HEK293 (cell line): Measurements from ENCODE around the gene NIP7.

ENCODE experiments used
- CTCF ChIA-PET: fragments of 350-600 bp; formaldehyde crosslinking; extraction: SDS; loops from one replicate; lab custom pipeline; 2021; ENCODE audit warnings: antibody characterized with exemption; lab: Yijun Ruan, JAX
- POLR2A ChIA-PET: fragments of 300-600 bp; formaldehyde crosslinking; extraction: SDS; loops from one replicate; lab custom pipeline; 2020; ENCODE audit warnings: antibody characterized with exemption, inconsistent platforms; lab: Yijun Ruan, JAX
- H3K27ac ChIP-seq: fragments of 200-500 bp; sonication (Bioruptor generic); 2 replicates; pipeline ENCODE4 v1.5.1; 2014; ENCODE audit warnings: low read depth, low read length, control low read depth, inconsistent platforms; ENCODE audit errors: extremely low read depth
- H3K36me3 ChIP-seq, 2 experiments: fragments of 200-500 bp in 1 of 2; sonication (Bioruptor generic) in 1 of 2; 1 replicate in 1 of 2; 2 replicates in 1 of 2; pipeline ENCODE4 v1.5.1; 2014 to 2017; ENCODE audit warnings: inconsistent platforms in 2 of 2, low read length in 2 of 2; ENCODE audit not compliant: control insufficient read depth in 2 of 2, insufficient read depth in 1 of 2
- H3K4me1 ChIP-seq: fragments of 200-500 bp; sonication (Bioruptor generic); 2 replicates; pipeline ENCODE4 v1.5.1; 2014; ENCODE audit warnings: mild to moderate bottlenecking, low read length, inconsistent platforms; ENCODE audit not compliant: control insufficient read depth, insufficient read depth
- H3K4me3 ChIP-seq: 2 replicates; pipeline ENCODE4 v1.5.1; 2011; ENCODE audit warnings: low read depth, mild to moderate bottlenecking, control low read depth, low read length, moderate library complexity
- H3K9me3 ChIP-seq: fragments of 200-500 bp; sonication (Bioruptor generic); 2 replicates; pipeline ENCODE4 v1.5.1; 2014; ENCODE audit warnings: low read depth, low read length, inconsistent platforms; ENCODE audit not compliant: control insufficient read depth, insufficient read depth
- GLIS2 ChIP-seq: fragments of 450-650 bp; formaldehyde crosslinking; IDR thresholded peaks from 2 replicates; pipeline ENCODE4 v1.5.1; 2016; ENCODE audit warnings: missing biosample characterization, missing genetic modification characterization
- KLF16 ChIP-seq: fragments of 450-650 bp; formaldehyde crosslinking; IDR thresholded peaks from 2 replicates; pipeline ENCODE4 v1.5.1; 2017; ENCODE audit warnings: missing biosample characterization, missing genetic modification characterization
- MEIS1 ChIP-seq: sonication (generic); formaldehyde crosslinking; IDR thresholded peaks from 2 replicates; pipeline ENCODE4 v1.8.1; 2022; ENCODE audit warnings: missing genetic modification reagents, mild to moderate bottlenecking, borderline replicate concordance
- SCRT2 ChIP-seq: fragments of 450-650 bp; formaldehyde crosslinking; IDR thresholded peaks from 2 replicates; pipeline ENCODE4 v1.5.1; 2016; ENCODE audit warnings: missing biosample characterization, missing genetic modification characterization
- YY1 ChIP-seq: fragments of 450-650 bp; formaldehyde crosslinking; IDR thresholded peaks from 2 replicates; pipeline ENCODE4 v1.5.1; 2018; ENCODE audit warnings: missing biosample characterization, missing genetic modification characterization
- YY2 ChIP-seq: fragments of 450-650 bp; formaldehyde crosslinking; IDR thresholded peaks from 2 replicates; pipeline ENCODE4 v1.5.1; 2016; ENCODE audit warnings: missing biosample characterization, missing genetic modification characterization
- ZBTB44 ChIP-seq: fragments of 450-650 bp; IDR thresholded peaks from 2 replicates; pipeline ENCODE4 v1.5.1; 2018; ENCODE audit warnings: missing biosample characterization, mild to moderate bottlenecking, missing genetic modification characterization
- ZIC2 ChIP-seq: fragments of 450-650 bp; formaldehyde crosslinking; IDR thresholded peaks from 2 replicates; pipeline ENCODE4 v1.5.1; 2016; ENCODE audit warnings: missing biosample characterization, missing genetic modification characterization
- ZNF10 ChIP-seq: fragments of 450-650 bp; formaldehyde crosslinking; IDR thresholded peaks from 2 replicates; pipeline ENCODE4 v1.5.1; 2017; ENCODE audit warnings: missing biosample characterization, missing genetic modification characterization
- ZNF112 ChIP-seq: fragments of 450-650 bp; formaldehyde crosslinking; IDR thresholded peaks from 2 replicates; pipeline ENCODE4 v1.5.0; 2017; ENCODE audit warnings: missing biosample characterization, missing genetic modification characterization
- ZNF114 ChIP-seq: fragments of 450-650 bp; formaldehyde crosslinking; IDR thresholded peaks from 2 replicates; pipeline ENCODE4 v1.5.0; 2017; ENCODE audit warnings: missing biosample characterization, missing genetic modification characterization
- ZNF184 ChIP-seq: fragments of 450-650 bp; IDR thresholded peaks from 2 replicates; pipeline ENCODE4 v1.5.1; 2018; ENCODE audit warnings: missing biosample characterization, mild to moderate bottlenecking, missing genetic modification characterization
- ZNF221 ChIP-seq: fragments of 450-650 bp; formaldehyde crosslinking; IDR thresholded peaks from 2 replicates; pipeline ENCODE4 v1.5.1; 2017; ENCODE audit warnings: missing biosample characterization, missing genetic modification characterization, borderline replicate concordance
- ZNF266 ChIP-seq: fragments of 450-650 bp; formaldehyde crosslinking; IDR thresholded peaks from 2 replicates; pipeline ENCODE4 v1.5.1; 2016; ENCODE audit warnings: missing biosample characterization, missing genetic modification characterization, low read depth
- ZNF324 ChIP-seq: fragments of 450-650 bp; formaldehyde crosslinking; IDR thresholded peaks from 2 replicates; pipeline ENCODE4 v1.5.1; 2016; ENCODE audit warnings: missing biosample characterization, missing genetic modification characterization
- ZNF37A ChIP-seq: fragments of 450-650 bp; IDR thresholded peaks from 2 replicates; pipeline ENCODE4 v1.5.1; 2018; ENCODE audit warnings: missing biosample characterization, missing genetic modification characterization
- ZNF426 ChIP-seq: fragments of 450-650 bp; formaldehyde crosslinking; IDR thresholded peaks from 2 replicates; pipeline ENCODE4 v1.5.1; 2017; ENCODE audit warnings: missing biosample characterization, missing genetic modification characterization, mild to moderate bottlenecking, inconsistent platforms, moderate library complexity
- ZNF555 ChIP-seq: fragments of 450-650 bp; formaldehyde crosslinking; conservative IDR thresholded peaks from 2 replicates; pipeline ENCODE4 v1.5.1; 2017; ENCODE audit warnings: missing biosample characterization, mild to moderate bottlenecking, missing genetic modification characterization, inconsistent platforms
- ZNF610 ChIP-seq: fragments of 450-650 bp; formaldehyde crosslinking; IDR thresholded peaks from 2 replicates; pipeline ENCODE4 v1.5.1; 2016; ENCODE audit warnings: missing biosample characterization, missing genetic modification characterization, borderline replicate concordance
- ZNF664 ChIP-seq: fragments of 450-650 bp; formaldehyde crosslinking; IDR thresholded peaks from 2 replicates; pipeline ENCODE4 v1.5.1; 2016; ENCODE audit warnings: missing biosample characterization, missing genetic modification characterization
- ZNF704 ChIP-seq: fragments of 450-650 bp; formaldehyde crosslinking; IDR thresholded peaks from 2 replicates; pipeline ENCODE4 v1.5.1; 2016; ENCODE audit warnings: missing biosample characterization, missing genetic modification characterization
- ZNF830 ChIP-seq: fragments of 450-650 bp; IDR thresholded peaks from 2 replicates; pipeline ENCODE4 v1.5.0; 2018; ENCODE audit warnings: missing biosample characterization, missing genetic modification characterization, low read depth, mild to moderate bottlenecking, moderate library complexity
- TF ChIP-seq, protein P1 (sequence below): fragments of 450-650 bp; formaldehyde crosslinking; IDR thresholded peaks from 2 replicates; pipeline ENCODE4 v1.5.1; 2016; ENCODE audit warnings: missing biosample characterization, missing genetic modification characterization
- TF ChIP-seq, protein P2 (sequence below): fragments of 450-650 bp; IDR thresholded peaks from 2 replicates; pipeline ENCODE4 v1.5.1; 2018; ENCODE audit warnings: missing biosample characterization, missing genetic modification characterization
- TF ChIP-seq, protein P3 (sequence below): IDR thresholded peaks from 2 replicates; pipeline ENCODE4 v1.6.1; 2011; ENCODE audit warnings: mild to moderate bottlenecking, low read depth, low read length, borderline replicate concordance

NIP7 gene

DNA sequence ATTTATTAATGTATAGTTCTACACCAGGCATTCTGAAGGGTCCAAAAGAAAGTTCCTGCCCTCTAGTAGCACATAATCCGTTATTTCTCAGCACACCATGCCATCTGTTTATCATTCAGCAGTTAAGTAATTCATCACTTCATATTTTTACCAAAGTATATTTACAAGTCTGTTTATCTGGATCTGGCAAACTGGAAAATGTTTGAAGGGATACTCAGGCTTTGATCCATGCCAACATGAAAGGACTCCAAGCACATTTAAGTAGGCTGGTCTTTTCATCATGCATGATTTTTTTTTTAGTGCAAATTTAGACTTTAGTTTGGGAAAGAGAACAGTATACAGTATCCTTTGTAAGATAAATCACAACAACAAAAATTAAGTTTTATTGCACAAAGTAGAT, 32.5 kb upstream of the NIP7 start:
- Histone ChIP-seq H3K36me3 (peaks cover 0 to 17% of the 10 kb centered on the region in 2 experiments; a peak in 1 of 3 replicates), H3K4me1 (no peaks in the 10 kb centered on the region), H3K9me3 (no peaks in the 10 kb centered on the region), H3K4me3 (no peak overlapping the region), H3K27ac (no peak overlapping the region)
- POLR2A ChIA-PET = no interaction called here
- no peak for TF ChIP-seq ZNF266 (tag by site-specific recombination)
- TF ChIP-seq KLF16 (tag by site-specific recombination) = no peak
- TF ChIP-seq ZNF664 (tag by site-specific recombination) = no peak
- no peak for TF ChIP-seq ZNF112
- TF ChIP-seq ZNF830 (tag by site-specific recombination) = no peak
- no peak for TF ChIP-seq YY1 (tag by site-specific recombination)
- TF ChIP-seq ZBTB44 (tag by site-specific recombination) = no peak
- no peak for TF ChIP-seq ZNF221 (tag by site-specific recombination)
- no peak for TF ChIP-seq ZNF610 (tag by site-specific recombination)
- TF ChIP-seq, protein P1, sequence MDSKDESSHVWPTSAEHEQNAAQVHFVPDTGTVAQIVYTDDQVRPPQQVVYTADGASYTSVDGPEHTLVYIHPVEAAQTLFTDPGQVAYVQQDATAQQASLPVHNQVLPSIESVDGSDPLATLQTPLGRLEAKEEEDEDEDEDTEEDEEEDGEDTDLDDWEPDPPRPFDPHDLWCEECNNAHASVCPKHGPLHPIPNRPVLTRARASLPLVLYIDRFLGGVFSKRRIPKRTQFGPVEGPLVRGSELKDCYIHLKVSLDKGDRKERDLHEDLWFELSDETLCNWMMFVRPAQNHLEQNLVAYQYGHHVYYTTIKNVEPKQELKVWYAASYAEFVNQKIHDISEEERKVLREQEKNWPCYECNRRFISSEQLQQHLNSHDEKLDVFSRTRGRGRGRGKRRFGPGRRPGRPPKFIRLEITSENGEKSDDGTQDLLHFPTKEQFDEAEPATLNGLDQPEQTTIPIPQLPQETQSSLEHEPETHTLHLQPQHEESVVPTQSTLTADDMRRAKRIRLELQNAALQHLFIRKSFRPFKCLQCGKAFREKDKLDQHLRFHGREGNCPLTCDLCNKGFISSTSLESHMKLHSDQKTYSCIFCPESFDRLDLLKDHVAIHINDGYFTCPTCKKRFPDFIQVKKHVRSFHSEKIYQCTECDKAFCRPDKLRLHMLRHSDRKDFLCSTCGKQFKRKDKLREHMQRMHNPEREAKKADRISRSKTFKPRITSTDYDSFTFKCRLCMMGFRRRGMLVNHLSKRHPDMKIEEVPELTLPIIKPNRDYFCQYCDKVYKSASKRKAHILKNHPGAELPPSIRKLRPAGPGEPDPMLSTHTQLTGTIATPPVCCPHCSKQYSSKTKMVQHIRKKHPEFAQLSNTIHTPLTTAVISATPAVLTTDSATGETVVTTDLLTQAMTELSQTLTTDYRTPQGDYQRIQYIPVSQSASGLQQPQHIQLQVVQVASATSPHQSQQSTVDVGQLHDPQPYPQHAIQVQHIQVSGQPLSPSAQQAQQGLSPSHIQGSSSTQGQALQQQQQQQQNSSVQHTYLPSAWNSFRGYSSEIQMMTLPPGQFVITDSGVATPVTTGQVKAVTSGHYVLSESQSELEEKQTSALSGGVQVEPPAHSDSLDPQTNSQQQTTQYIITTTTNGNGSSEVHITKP (tag by site-specific recombination) = no peak
- TF ChIP-seq YY2 (tag by site-specific recombination) = no peak
- TF ChIP-seq ZNF37A (tag by site-specific recombination) = no peak
- TF ChIP-seq MEIS1 (CRISPR knock-in tag) = no peak
- no peak for TF ChIP-seq SCRT2 (tag by site-specific recombination)
- no peak for TF ChIP-seq ZNF704
- TF ChIP-seq ZNF555 (tag by site-specific recombination) = no peak
- no peak for TF ChIP-seq ZNF184 (tag by site-specific recombination)
- TF ChIP-seq ZIC2 (tag by site-specific recombination) = no peak
- TF ChIP-seq ZNF426 (tag by site-specific recombination) = no peak
- no peak for TF ChIP-seq ZNF10 (tag by site-specific recombination)
- CTCF ChIA-PET = no interaction called here

- Histone ChIP-seq H3K4me3 (no peak overlapping the region), H3K4me1 (no peaks in the 10 kb centered on the region), H3K9me3 (no peaks in the 10 kb centered on the region), H3K36me3 (peaks cover under 1 to 13% of the 10 kb centered on the region in 2 experiments; a peak in 2 of 3 replicates), H3K27ac (no peak overlapping the region)
- CTCF ChIA-PET = no interaction called here
- no peak for TF ChIP-seq ZNF114
- TF ChIP-seq, protein P2, sequence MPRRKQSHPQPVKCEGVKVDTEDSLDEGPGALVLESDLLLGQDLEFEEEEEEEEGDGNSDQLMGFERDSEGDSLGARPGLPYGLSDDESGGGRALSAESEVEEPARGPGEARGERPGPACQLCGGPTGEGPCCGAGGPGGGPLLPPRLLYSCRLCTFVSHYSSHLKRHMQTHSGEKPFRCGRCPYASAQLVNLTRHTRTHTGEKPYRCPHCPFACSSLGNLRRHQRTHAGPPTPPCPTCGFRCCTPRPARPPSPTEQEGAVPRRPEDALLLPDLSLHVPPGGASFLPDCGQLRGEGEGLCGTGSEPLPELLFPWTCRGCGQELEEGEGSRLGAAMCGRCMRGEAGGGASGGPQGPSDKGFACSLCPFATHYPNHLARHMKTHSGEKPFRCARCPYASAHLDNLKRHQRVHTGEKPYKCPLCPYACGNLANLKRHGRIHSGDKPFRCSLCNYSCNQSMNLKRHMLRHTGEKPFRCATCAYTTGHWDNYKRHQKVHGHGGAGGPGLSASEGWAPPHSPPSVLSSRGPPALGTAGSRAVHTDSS = no peak
- TF ChIP-seq, protein P3, sequence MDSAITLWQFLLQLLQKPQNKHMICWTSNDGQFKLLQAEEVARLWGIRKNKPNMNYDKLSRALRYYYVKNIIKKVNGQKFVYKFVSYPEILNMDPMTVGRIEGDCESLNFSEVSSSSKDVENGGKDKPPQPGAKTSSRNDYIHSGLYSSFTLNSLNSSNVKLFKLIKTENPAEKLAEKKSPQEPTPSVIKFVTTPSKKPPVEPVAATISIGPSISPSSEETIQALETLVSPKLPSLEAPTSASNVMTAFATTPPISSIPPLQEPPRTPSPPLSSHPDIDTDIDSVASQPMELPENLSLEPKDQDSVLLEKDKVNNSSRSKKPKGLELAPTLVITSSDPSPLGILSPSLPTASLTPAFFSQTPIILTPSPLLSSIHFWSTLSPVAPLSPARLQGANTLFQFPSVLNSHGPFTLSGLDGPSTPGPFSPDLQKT = no peak
- no peak for TF ChIP-seq ZNF324 (tag by site-specific recombination)
- TF ChIP-seq GLIS2 (tag by site-specific recombination) = no peak
- POLR2A ChIA-PET = no interaction called here
Observed at GRCh38 chr16:69307856-69308255, 31.7 kb upstream of the NIP7 start.
